Measurements from ENCODE around the gene SS18L1.

The SS18L1 gene

GRCh38 chr20:62136283-62137091, 7.1 kb upstream of the SS18L1 start:
- DNase-seq (ENCODE audit: insufficient read length, low spot score) (no peak), FAIRE-seq (no peak)

GRCh38 chr20:62137092-62137384, 6.5 kb upstream of the SS18L1 start:
- DNase-seq (ENCODE audit: insufficient read length, low spot score) (no peak), FAIRE-seq (no peak)
- TF ChIP-seq PAX5 (IDR thresholded peaks at IDR 0.05; ENCODE audit: insufficient read depth, low read length, severe bottlenecking): no peak
- TF ChIP-seq POLR2A (IDR thresholded peaks at IDR 0.05; ENCODE audit: low read depth, low read length): peak; percentile 21; the same call in 1 of the 2 replicates

More at GRCh38 chr20:62136283-62137091, 7.1 kb upstream of the SS18L1 start:
- TF ChIP-seq POU2F2 (IDR thresholded peaks at IDR 0.05; ENCODE audit: low read depth, low read length) (no peak), POLR2A (IDR thresholded peaks at IDR 0.05; ENCODE audit: low read depth, low read length) (peak; percentile 3; the same call in 1 of the 2 replicates)

- FAIRE-seq: no peak
These were observed 5.9 kb upstream of the SS18L1 start for GRCh38 chr20:62137478-62138203.

GRCh38 chr20:62138204-62138543, 5.4 kb upstream of the SS18L1 start:
- no peak for FAIRE-seq
- TF ChIP-seq PAX5 (IDR thresholded peaks at IDR 0.05; ENCODE audit: insufficient read depth, low read length, severe bottlenecking) (no peak), POLR2A (IDR thresholded peaks at IDR 0.05; ENCODE audit: low read depth, low read length) (no peak), TAF1 (IDR thresholded peaks at IDR 0.05; ENCODE audit: low read depth, low read length) (no peak), SPI1 (IDR thresholded peaks at IDR 0.05; ENCODE audit: low read depth, low read length) (no peak), POU2F2 (IDR thresholded peaks at IDR 0.05; ENCODE audit: low read depth, low read length) (no peak), POLR2AphosphoS5 (IDR thresholded peaks at IDR 0.05; ENCODE audit: low read depth, low read length) (no peak)
- no peak for DNase-seq (ENCODE audit: insufficient read length, low spot score)

More at GRCh38 chr20:62137478-62138203, 5.9 kb upstream of the SS18L1 start:
- TF ChIP-seq TAF1 (IDR thresholded peaks at IDR 0.05; ENCODE audit: low read depth, low read length): no peak
- TF ChIP-seq PAX5 (IDR thresholded peaks at IDR 0.05; ENCODE audit: insufficient read depth, low read length, severe bottlenecking): no peak
- TF ChIP-seq SPI1 (IDR thresholded peaks at IDR 0.05; ENCODE audit: low read depth, low read length): no peak
- TF ChIP-seq POLR2A (IDR thresholded peaks at IDR 0.05; ENCODE audit: low read depth, low read length): no peak; the same call in 1 of the 2 replicates
- no peak for TF ChIP-seq POU2F2 (IDR thresholded peaks at IDR 0.05; ENCODE audit: low read depth, low read length)
- TF ChIP-seq POLR2AphosphoS5 (IDR thresholded peaks at IDR 0.05; ENCODE audit: low read depth, low read length): no peak; the same call in 1 of the 2 replicates
- DNase-seq (ENCODE audit: insufficient read length, low spot score): no peak

- DNase-seq (ENCODE audit: insufficient read length, low spot score) (no peak), FAIRE-seq (no peak)
- 0 out of 2 replicates have a peak, but pooled peaks have one; percentile 19 for TF ChIP-seq POLR2AphosphoS5 (IDR thresholded peaks at IDR 0.05; ENCODE audit: low read depth, low read length)
- no peak for TF ChIP-seq SPI1 (IDR thresholded peaks at IDR 0.05; ENCODE audit: low read depth, low read length)
These were observed 4.7 kb upstream of the SS18L1 start for GRCh38 chr20:62138912-62139311.

- TF ChIP-seq POLR2AphosphoS5 (IDR thresholded peaks at IDR 0.05; ENCODE audit: low read depth, low read length) (no peak), SPI1 (IDR thresholded peaks at IDR 0.05; ENCODE audit: low read depth, low read length) (no peak), POLR2A (IDR thresholded peaks at IDR 0.05; ENCODE audit: low read depth, low read length) (no peak; the same call in 1 of the 2 replicates), TAF1 (IDR thresholded peaks at IDR 0.05; ENCODE audit: low read depth, low read length) (no peak), PAX5 (IDR thresholded peaks at IDR 0.05; ENCODE audit: insufficient read depth, low read length, severe bottlenecking) (no peak), POU2F2 (IDR thresholded peaks at IDR 0.05; ENCODE audit: low read depth, low read length) (no peak)
- FAIRE-seq (no peak), DNase-seq (ENCODE audit: insufficient read length, low spot score) (no peak)
These were observed 3.9 kb upstream of the SS18L1 start for GRCh38 chr20:62139636-62140035.

GRCh38 chr20:62141043-62141396, 2.5 kb upstream of the SS18L1 start:
- FAIRE-seq: no peak
- DNase-seq (ENCODE audit: insufficient read length, low spot score): no peak
- no peak for TF ChIP-seq POU2F2 (IDR thresholded peaks at IDR 0.05; ENCODE audit: low read depth, low read length)

GRCh38 chr20:62141397-62142251, 1.9 kb upstream of the SS18L1 start:
- FAIRE-seq: no peak
- DNase-seq (ENCODE audit: insufficient read length, low spot score): no peak
- TF ChIP-seq POU2F2 (IDR thresholded peaks at IDR 0.05; ENCODE audit: low read depth, low read length) (no peak), POLR2A (IDR thresholded peaks at IDR 0.05; ENCODE audit: low read depth, low read length) (no peak), PAX5 (IDR thresholded peaks at IDR 0.05; ENCODE audit: insufficient read depth, low read length, severe bottlenecking) (no peak), SPI1 (IDR thresholded peaks at IDR 0.05; ENCODE audit: low read depth, low read length) (no peak), TAF1 (IDR thresholded peaks at IDR 0.05; ENCODE audit: low read depth, low read length) (no peak)

GRCh38 chr20:62142252-62143080, 1.1 kb upstream of the SS18L1 start:
- FAIRE-seq (no peak), DNase-seq (ENCODE audit: insufficient read length, low spot score) (no peak)
- TF ChIP-seq PAX5 (IDR thresholded peaks at IDR 0.05; ENCODE audit: insufficient read depth, low read length, severe bottlenecking) (no peak), POLR2A (IDR thresholded peaks at IDR 0.05; ENCODE audit: low read depth, low read length) (no peak), POLR2AphosphoS5 (IDR thresholded peaks at IDR 0.05; ENCODE audit: low read depth, low read length) (no peak), SPI1 (IDR thresholded peaks at IDR 0.05; ENCODE audit: low read depth, low read length) (no peak), POU2F2 (IDR thresholded peaks at IDR 0.05; ENCODE audit: low read depth, low read length) (no peak), TAF1 (IDR thresholded peaks at IDR 0.05; ENCODE audit: low read depth, low read length) (no peak)
